ENCODE data around the gene PPFIBP2. TPM values are rescaled to one million over a fixed set of nuclear protein-coding genes. Genes with fewer than 3 reads are reported as not detected.

Gene PPFIBP2
- total RNA-seq, 1 donor from 2014 or later, result 65.8 TPM

GRCh38 chr11:7610393-7610792 lies 96.6 kb downstream of the PPFIBP2 start:
- Mint-ChIP-seq H3K27me3 (ENCODE audit: low read depth) (no peaks in the 10 kb centered on the region), H3K36me3 (peaks cover 22% of the 10 kb centered on the region), H3K4me1 (peaks cover 19% of the 10 kb centered on the region), H3K27ac (no peak overlapping the region), H3K4me3 (no peak overlapping the region), H3K9me3 (no peaks in the 10 kb centered on the region)
- TF ChIP-seq CTCF (IDR thresholded peaks at IDR 0.05; ENCODE audit: unreplicated experiment), result no peak
- DNase-seq (ENCODE audit: low spot score in 2 of 2, unreplicated experiment in 2 of 2), result no peak

- H3K27ac Mint-ChIP-seq, result peak overlapping the region; percentile 19
- peaks cover 19% of the 10 kb centered on the region for H3K4me1 Mint-ChIP-seq
- peaks cover 25% of the 10 kb centered on the region for H3K36me3 Mint-ChIP-seq
- no peaks in the 10 kb centered on the region for H3K27me3 Mint-ChIP-seq (ENCODE audit: low read depth)
- H3K9me3 Mint-ChIP-seq, result no peaks in the 10 kb centered on the region
- no peak overlapping the region for H3K4me3 Mint-ChIP-seq
- TF ChIP-seq CTCF (IDR thresholded peaks at IDR 0.05; ENCODE audit: unreplicated experiment), result no peak
- DNase-seq (ENCODE audit: low spot score in 2 of 2, unreplicated experiment in 2 of 2), result no peak
Measured at GRCh38 chr11:7611411-7611810, 97.6 kb downstream of the PPFIBP2 start.

- Mint-ChIP-seq H3K9me3 (no peaks in the 10 kb centered on the region), H3K4me3 (no peak overlapping the region), H3K36me3 (peaks cover 28% of the 10 kb centered on the region), H3K27ac (peak overlapping the region; percentile 86), H3K4me1 (peaks cover 19% of the 10 kb centered on the region), H3K27me3 (ENCODE audit: low read depth) (no peaks in the 10 kb centered on the region)
- DNase-seq (ENCODE audit: low spot score in 2 of 2, unreplicated experiment in 2 of 2), result no peak
- no peak for TF ChIP-seq CTCF (IDR thresholded peaks at IDR 0.05; ENCODE audit: unreplicated experiment)
Measured at GRCh38 chr11:7612056-7612660, 98.4 kb downstream of the PPFIBP2 start.

- DNase-seq (ENCODE audit: low spot score in 2 of 2, unreplicated experiment in 2 of 2), result no peak
- Mint-ChIP-seq H3K36me3 (peaks cover 28% of the 10 kb centered on the region), H3K4me1 (peaks cover 19% of the 10 kb centered on the region), H3K27me3 (ENCODE audit: low read depth) (no peaks in the 10 kb centered on the region), H3K27ac (peak overlapping the region; percentile 86), H3K4me3 (no peak overlapping the region), H3K9me3 (no peaks in the 10 kb centered on the region)
- TF ChIP-seq CTCF (IDR thresholded peaks at IDR 0.05; ENCODE audit: unreplicated experiment), result no peak
Measured at GRCh38 chr11:7612661-7613393, 99.0 kb downstream of the PPFIBP2 start.

- Mint-ChIP-seq H3K4me3 (no peak overlapping the region), H3K36me3 (peaks cover 31% of the 10 kb centered on the region), H3K27ac (peak overlapping the region; percentile 86), H3K4me1 (peaks cover 19% of the 10 kb centered on the region), H3K9me3 (no peaks in the 10 kb centered on the region), H3K27me3 (ENCODE audit: low read depth) (no peaks in the 10 kb centered on the region)
- no peak for DNase-seq (ENCODE audit: low spot score in 2 of 2, unreplicated experiment in 2 of 2)
- no peak for TF ChIP-seq CTCF (IDR thresholded peaks at IDR 0.05; ENCODE audit: unreplicated experiment)
Measured at GRCh38 chr11:7613394-7613720, 99.6 kb downstream of the PPFIBP2 start.
